Memory B cell (primary cell): Measurements from ENCODE around the gene CCDC71L.

ENCODE experiments used
- ATAC-seq: fragments of 150-1000 bp; cut with Tn5 transposase; 2 replicates; pipeline ENCODE4 v1.10.0; 2021; ENCODE audit warnings: low read depth, mild to moderate bottlenecking, moderate library complexity
- DNase-seq, 2 donors: peaks; one replicate each; pipeline ENCODE4 v3.0.0; 2022; ENCODE audit warnings: low spot score in 2 of 2
- H3K27ac Mint-ChIP-seq: one replicate; pipeline ENCODE4 v1.8.0; 2022; ENCODE audit warnings: mild to moderate bottlenecking, moderate library complexity, mixed read lengths
- H3K27me3 Mint-ChIP-seq: one replicate; pipeline ENCODE4 v1.8.0; 2022; ENCODE audit warnings: mixed read lengths
- H3K36me3 Mint-ChIP-seq: one replicate; pipeline ENCODE4 v1.8.0; 2022; ENCODE audit warnings: mild to moderate bottlenecking, mixed read lengths
- H3K4me1 Mint-ChIP-seq: one replicate; pipeline ENCODE4 v1.8.0; 2022; ENCODE audit warnings: mixed read lengths
- H3K4me3 Mint-ChIP-seq: one replicate; pipeline ENCODE4 v1.8.0; 2022; ENCODE audit warnings: mild to moderate bottlenecking, moderate library complexity, mixed read lengths
- H3K9me3 Mint-ChIP-seq: one replicate; pipeline ENCODE4 v1.8.0; 2022; ENCODE audit warnings: mixed read lengths

Gene CCDC71L

DNA sequence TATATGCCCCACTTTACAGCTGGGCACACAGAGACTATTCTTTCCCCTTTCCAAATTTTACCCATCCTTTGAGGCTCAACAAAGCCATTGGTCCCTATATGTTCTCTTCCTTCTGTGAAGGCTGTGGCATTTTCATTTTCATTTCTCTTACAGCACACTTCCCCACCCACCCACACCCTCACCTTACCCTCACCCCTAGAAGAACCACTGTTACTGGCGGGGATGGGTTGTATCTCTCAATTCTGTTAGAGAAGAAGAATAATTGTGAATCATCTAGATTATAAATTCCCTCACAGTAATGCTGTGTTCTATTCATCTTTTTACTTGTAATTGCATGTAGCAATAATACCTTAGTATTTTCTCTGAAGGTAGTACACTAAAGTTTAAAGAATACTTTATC lies 10.2 kb upstream of the CCDC71L start:
- Mint-ChIP-seq H3K27me3 (no peaks in the 10 kb centered on the region), H3K4me3 (no peak overlapping the region), H3K36me3 (no peaks in the 10 kb centered on the region), H3K4me1 (no peaks in the 10 kb centered on the region), H3K27ac (no peak overlapping the region), H3K9me3 (no peaks in the 10 kb centered on the region)
- no peak for ATAC-seq
- DNase-seq = no peak

DNA sequence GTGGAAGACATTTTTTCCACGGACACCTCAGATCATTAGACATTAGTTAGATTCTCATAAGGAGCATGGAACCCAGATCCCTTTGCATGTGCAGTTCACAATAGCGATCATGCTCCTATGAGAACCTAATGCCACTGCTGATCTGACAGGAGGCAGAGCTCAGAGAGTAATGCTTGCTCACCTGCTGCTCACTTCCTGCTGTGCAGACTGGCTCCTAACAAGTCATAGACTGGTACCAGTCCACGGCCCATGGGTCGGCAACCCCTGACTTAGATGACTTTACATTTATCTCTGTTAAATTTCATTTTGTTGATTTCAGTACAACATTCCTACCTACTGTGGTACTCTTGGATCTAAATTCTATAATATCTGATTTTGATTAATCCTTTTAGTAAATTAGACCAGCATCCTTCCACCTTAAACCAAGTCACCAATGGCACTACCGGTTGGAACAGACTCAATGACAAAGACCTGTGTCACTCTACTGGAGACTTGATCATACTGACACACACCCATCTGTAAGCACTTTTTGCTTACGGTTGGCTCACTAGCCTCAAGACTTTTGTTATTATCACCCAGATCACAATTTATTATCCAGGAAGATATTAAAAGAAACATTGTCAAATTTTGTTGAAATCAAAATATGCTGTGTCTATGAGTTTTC lies 8.0 kb upstream of the CCDC71L start:
- no peak overlapping the region for H3K27ac Mint-ChIP-seq
- no peaks in the 10 kb centered on the region for H3K36me3 Mint-ChIP-seq
- no peaks in the 10 kb centered on the region for H3K4me1 Mint-ChIP-seq
- no peak for ATAC-seq
- no peaks in the 10 kb centered on the region for H3K27me3 Mint-ChIP-seq
- no peak overlapping the region for H3K4me3 Mint-ChIP-seq
- no peak for DNase-seq
- H3K9me3 Mint-ChIP-seq = no peaks in the 10 kb centered on the region

DNA sequence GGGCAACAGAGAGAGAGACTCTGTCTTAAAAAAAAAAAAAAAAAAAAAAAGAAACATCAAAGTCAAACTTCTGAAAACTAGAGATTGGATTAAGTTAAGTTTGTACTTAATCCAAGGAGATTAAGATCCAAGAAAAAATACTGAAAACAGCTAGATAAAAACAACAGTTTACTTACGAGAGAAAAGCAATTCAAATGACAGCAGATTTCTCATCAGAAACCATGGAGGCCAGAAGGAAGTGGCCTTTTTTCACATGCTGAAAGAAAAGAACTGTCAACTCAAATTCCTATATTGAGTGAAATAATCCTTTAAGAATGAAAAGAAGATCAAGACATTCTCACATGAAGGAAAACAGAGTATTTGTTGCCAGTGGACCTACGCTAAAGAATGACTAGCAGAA lies 5.4 kb upstream of the CCDC71L start:
- DNase-seq (no peak), ATAC-seq (no peak)
- H3K36me3 Mint-ChIP-seq = no peaks in the 10 kb centered on the region
- no peaks in the 10 kb centered on the region for H3K27me3 Mint-ChIP-seq
- no peak overlapping the region for H3K4me3 Mint-ChIP-seq
- H3K9me3 Mint-ChIP-seq = no peaks in the 10 kb centered on the region
- no peak overlapping the region for H3K27ac Mint-ChIP-seq
- no peaks in the 10 kb centered on the region for H3K4me1 Mint-ChIP-seq

DNA sequence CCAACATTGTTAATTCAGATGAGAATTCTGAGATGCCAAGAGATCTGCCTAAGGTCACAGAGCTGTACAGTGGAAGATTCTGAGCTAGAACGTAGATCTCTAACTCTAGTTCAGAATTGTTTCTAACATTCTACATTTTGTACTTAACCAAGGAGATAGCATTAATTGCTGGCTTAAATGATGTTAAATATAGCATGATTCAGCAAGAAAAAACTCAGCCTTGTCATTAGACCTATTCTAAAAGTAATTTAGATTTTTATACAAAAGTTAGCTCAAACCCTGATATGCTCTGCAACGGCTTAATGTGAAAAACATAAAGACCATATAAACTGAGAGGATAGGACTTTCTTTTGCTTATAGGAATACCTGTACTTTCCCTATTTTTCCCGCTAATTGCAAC lies 3.4 kb upstream of the CCDC71L start:
- H3K36me3 Mint-ChIP-seq = no peaks in the 10 kb centered on the region
- DNase-seq = no peak
- H3K27me3 Mint-ChIP-seq = no peaks in the 10 kb centered on the region
- H3K4me3 Mint-ChIP-seq = no peak overlapping the region
- H3K4me1 Mint-ChIP-seq = peaks cover 6% of the 10 kb centered on the region
- no peaks in the 10 kb centered on the region for H3K9me3 Mint-ChIP-seq
- H3K27ac Mint-ChIP-seq = no peak overlapping the region
- ATAC-seq = no peak

DNA sequence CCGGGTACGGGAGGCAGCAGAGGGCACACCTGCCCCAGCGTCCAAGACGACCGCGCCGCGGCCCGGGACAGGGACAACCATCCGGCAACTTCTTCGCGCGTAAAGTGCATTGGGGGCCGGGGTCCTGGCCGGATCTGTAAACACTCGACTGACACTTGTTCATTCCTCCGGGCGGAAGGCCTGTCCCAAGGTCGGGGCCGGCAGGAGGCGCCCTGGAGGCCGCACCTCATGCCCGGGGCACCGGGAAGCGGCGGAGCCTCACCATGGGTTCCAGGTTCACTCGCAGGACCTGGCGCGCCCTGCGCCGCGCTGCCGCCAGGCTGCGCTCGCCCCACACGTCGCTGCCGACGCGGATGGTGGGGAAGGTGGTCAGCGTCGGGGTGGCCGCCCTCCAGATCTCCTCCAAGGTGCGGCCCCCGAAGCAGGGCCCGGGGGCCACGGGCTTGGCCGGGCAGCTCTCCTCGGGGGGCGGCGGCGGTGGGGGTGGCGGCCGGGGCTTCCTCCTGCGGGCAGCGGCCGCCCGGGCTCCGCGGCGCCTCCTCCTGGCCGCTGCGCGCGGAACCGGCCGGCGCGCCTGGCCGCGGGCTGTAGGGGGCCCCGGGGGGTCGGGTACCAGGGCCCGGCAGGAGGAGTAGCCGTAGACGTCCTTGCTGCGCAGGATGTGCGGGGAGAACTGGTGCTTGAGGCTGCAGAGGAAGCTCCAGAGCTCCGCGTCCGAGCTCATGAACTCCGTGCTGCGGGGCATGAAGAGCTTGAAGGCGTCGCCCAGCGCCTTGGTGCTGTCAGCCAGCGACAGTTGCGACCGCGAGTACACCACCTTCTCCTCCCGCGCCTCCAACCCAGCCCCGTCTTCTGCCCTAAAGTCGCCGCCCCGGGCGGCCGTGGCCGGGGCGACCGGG lies 746 bp downstream of the CCDC71L start:
- H3K9me3 Mint-ChIP-seq = no peaks in the 10 kb centered on the region
- H3K27ac Mint-ChIP-seq = peak overlapping the region; percentile 86
- DNase-seq = peak; percentile 77 to 78
- no peaks in the 10 kb centered on the region for H3K36me3 Mint-ChIP-seq
- peak; percentile 56 for ATAC-seq
- peak overlapping the region; percentile 84 for H3K4me3 Mint-ChIP-seq
- peaks cover 9% of the 10 kb centered on the region for H3K4me1 Mint-ChIP-seq
- H3K27me3 Mint-ChIP-seq = no peaks in the 10 kb centered on the region

DNA sequence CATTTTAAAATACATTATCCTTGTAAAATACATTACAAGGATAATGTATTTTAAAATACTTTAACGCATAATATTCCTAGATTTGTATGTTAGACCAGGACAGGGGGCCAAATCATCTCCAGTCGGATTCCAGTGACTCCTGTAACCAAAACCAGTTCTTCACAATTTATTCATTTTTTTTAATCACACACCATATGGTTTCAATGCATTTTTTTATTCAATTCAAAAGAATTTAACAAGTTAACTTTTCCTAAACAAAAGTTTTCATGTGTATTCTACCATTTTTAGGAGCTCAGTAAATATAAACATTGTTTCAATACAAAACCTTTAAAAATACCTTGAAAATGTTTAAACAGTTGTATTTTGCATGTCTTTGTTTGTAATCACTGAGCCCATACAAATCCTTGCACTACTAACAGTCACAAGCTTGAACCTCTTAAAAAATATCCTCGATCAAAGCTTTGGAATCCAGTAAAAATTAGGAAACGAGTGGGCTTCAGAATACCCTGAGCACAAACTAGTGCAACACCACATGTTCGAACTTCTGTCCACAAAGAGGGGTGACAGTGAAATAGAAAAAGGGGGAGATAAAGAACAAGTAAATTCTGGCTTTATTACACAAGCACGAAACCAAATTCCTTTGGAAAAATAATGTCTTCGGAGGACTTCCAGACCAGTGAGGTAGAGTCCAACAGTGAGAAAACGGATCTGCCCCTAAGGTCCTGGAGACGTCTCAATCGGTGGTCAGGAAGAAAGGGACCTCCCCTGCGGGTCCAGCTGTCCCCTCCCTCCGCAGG lies 1.6 kb downstream of the CCDC71L start:
- no peaks in the 10 kb centered on the region for H3K9me3 Mint-ChIP-seq
- no peak for ATAC-seq
- peak overlapping the region; percentile 84 for H3K4me3 Mint-ChIP-seq
- DNase-seq = no peak
- peaks cover 9% of the 10 kb centered on the region for H3K4me1 Mint-ChIP-seq
- no peaks in the 10 kb centered on the region for H3K36me3 Mint-ChIP-seq
- H3K27me3 Mint-ChIP-seq = no peaks in the 10 kb centered on the region
- H3K27ac Mint-ChIP-seq = peak overlapping the region; percentile 86

DNA sequence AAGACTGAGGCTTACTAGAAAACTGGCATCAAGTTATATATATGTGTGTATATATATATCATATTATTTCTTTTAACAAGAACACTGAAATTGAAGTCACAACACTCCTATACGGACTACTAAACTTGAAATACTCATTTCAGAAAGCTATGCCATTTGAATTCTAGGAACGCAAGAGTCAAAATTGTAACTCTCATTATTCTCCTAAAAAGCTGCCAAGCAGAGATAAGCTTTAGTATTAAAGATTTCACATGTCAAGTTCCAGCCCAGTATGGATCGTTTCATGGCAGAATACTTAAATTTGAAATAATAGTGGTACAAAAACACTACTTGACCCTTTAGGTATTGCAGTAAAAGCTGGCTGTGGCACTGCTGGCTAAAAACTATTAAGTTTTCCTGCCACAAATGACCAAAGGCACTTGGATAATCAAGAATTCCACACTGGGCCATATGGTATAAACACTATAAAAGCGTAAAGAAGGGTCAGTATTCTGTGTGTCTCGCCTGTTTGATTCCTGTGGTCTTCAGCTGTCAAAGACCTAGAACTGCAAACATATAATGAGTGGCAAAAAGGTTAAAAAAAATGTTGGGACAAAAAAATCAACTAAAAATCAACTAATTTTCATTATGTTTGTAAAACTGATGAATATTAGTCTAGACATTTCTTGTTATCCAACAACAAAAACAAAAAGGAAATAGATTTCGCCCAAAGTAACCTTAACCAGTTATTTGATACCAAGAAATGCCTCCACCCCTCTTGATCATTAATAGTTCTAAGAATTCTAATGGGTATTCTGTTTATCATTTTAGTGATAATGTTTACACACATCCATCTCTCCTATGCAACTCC lies 2.4 kb downstream of the CCDC71L start:
- Mint-ChIP-seq H3K9me3 (no peaks in the 10 kb centered on the region), H3K36me3 (no peaks in the 10 kb centered on the region), H3K27me3 (no peaks in the 10 kb centered on the region), H3K4me1 (peaks cover 9% of the 10 kb centered on the region), H3K4me3 (no peak overlapping the region), H3K27ac (no peak overlapping the region)
- DNase-seq (no peak), ATAC-seq (no peak)

DNA sequence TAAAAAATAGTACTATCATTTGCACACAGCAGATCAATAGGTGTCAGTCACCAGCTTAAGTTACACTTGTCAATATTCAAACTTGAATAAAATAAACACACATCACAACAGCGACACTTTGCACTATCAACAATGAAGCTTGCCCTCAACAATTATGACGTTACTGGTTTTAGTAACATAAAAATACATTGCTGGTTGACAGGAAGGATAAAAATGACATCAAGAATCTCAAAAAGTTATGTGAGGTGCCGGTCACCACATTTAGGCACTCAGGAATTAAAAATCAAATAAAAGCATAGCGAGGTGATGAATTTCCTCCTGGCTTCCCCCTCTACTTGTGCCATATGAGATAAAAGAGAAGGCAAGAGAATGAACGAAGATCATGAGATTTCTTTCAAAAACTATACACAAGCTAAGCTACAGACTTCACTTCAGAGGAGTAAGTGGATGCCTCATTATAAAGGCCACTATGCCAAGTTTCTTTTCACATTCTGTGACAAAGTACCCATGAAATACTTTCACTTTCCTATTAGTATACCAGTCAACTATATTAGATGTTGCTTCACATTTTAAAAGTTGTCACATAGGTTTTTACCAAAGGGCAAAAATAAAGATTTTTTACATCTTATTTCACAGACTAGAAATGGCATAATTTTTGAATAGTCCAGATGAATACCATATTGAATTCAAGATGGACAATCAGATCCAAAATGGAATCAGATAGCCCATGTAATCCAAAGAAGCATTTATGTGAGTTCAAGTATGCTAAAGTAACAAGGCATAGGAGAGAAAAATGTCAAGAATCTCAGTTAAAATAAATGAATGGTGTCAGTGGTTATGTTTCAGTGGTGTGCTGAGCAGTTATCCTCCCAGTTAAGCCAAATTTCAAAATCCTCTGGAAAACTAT lies 3.6 kb downstream of the CCDC71L start:
- Mint-ChIP-seq H3K27ac (peak overlapping the region; percentile 53), H3K27me3 (no peaks in the 10 kb centered on the region), H3K4me1 (peaks cover 9% of the 10 kb centered on the region), H3K9me3 (no peaks in the 10 kb centered on the region), H3K36me3 (no peaks in the 10 kb centered on the region), H3K4me3 (peak overlapping the region; percentile 41)
- no peak for ATAC-seq
- DNase-seq = no peak

DNA sequence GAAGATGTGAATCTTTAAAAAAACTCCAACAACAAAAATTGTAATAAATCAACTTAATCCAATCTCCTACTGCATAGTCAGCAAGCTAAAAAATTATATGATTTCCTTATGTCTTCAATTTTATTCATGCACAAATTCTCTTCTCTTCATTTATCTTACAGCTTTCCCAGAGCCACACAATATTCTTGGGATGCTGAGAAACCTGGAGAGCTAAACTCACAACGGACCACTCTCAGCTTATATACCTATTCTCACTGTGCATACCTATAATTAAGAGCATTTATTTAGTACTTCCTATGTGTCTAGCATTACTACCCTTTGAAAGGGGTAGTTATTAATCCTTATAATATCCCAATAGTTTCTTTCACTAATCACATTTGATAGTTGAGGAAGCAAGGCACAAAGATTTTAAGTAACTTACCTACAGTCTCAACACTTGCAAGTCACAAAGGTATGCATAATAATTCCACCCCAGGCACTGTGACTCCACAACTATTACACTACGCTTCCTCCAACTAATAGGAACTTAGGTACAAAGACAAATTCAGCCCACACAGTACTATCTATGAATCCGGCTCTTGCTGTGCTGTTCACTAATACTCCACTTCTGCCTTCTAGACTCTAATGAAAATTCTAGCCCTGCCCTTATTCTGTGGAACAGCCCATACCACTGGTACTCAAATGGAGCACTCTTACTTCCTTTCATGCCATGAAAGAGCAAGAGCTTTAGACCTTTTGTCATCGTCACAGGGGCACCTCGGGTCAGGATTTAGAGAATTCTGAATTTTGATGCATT lies 5.1 kb downstream of the CCDC71L start:
- DNase-seq (no peak), ATAC-seq (no peak)
- no peak overlapping the region for H3K27ac Mint-ChIP-seq
- H3K36me3 Mint-ChIP-seq = no peaks in the 10 kb centered on the region
- H3K9me3 Mint-ChIP-seq = no peaks in the 10 kb centered on the region
- H3K4me1 Mint-ChIP-seq = peaks cover 6% of the 10 kb centered on the region
- H3K4me3 Mint-ChIP-seq = no peak overlapping the region
- peaks cover 1% of the 10 kb centered on the region for H3K27me3 Mint-ChIP-seq

DNA sequence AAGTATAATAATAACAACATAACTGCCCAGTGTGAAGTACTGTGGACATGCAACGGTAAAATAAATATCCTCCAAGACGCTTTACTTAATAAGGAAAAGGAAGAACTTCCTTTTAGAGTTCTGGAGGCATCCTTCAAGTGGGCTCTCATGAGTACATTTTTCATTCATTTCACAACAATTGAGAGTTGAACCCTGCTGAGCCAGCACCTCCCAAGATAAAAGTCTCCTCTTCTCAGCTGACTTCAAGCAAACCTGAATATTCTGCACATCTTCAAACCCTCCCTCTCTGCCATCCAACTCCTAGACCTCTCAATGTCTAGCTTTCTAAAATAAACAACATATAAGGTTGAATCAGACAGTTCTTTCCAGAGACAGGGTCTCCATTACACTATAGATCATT lies 7.5 kb downstream of the CCDC71L start:
- ATAC-seq (no peak), DNase-seq (no peak)
- Mint-ChIP-seq H3K27me3 (peaks cover 3% of the 10 kb centered on the region), H3K9me3 (peaks cover 2% of the 10 kb centered on the region), H3K27ac (no peak overlapping the region), H3K4me1 (peaks cover 9% of the 10 kb centered on the region), H3K4me3 (no peak overlapping the region), H3K36me3 (peaks cover 2% of the 10 kb centered on the region)

DNA sequence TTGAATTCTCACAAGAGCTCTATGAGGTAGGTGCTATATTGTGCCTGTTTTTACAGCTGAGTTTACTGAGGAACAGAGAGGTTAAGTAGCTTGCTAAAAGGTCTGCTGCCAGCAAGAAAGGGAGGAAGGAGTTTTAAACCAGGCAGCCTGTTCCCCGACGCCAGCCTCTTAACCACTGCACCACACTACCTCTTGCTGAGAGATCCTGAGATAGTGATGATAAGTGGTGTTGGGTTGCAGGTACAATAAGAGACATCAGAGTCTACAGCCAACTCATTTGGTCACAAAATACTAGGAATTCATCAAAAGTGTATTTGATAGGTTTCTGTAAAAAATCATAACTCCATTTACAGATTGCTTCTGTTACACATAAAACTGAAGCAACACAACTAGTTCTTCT lies 8.0 kb downstream of the CCDC71L start:
- DNase-seq (no peak), ATAC-seq (no peak)
- peaks cover 2% of the 10 kb centered on the region for H3K9me3 Mint-ChIP-seq
- H3K4me1 Mint-ChIP-seq = peaks cover 9% of the 10 kb centered on the region
- peaks cover 3% of the 10 kb centered on the region for H3K27me3 Mint-ChIP-seq
- H3K4me3 Mint-ChIP-seq = no peak overlapping the region
- no peak overlapping the region for H3K27ac Mint-ChIP-seq
- H3K36me3 Mint-ChIP-seq = peaks cover 2% of the 10 kb centered on the region

DNA sequence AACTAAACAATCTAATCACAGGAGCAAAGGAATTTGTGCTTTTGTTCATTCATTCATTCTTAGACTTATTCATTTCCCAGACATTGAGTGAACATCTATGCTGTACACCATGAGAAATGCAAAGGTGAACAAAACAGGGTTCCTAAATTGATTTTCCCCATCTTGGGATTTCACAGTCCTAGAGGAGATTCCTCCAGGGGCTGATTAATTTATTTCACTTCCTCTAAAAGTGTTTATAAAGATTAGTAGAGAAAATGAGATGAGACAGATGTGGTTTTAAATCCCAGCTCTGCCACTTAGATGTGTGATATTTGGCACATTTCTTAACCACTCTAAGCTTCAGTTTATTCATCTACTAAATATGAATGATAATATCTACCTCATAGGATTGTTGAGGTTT lies 8.9 kb downstream of the CCDC71L start:
- no peak for ATAC-seq
- peaks cover 6% of the 10 kb centered on the region for H3K4me1 Mint-ChIP-seq
- no peak for DNase-seq
- H3K9me3 Mint-ChIP-seq = peaks cover 2% of the 10 kb centered on the region
- H3K27ac Mint-ChIP-seq = no peak overlapping the region
- peaks cover 3% of the 10 kb centered on the region for H3K27me3 Mint-ChIP-seq
- H3K4me3 Mint-ChIP-seq = no peak overlapping the region
- H3K36me3 Mint-ChIP-seq = peaks cover 2% of the 10 kb centered on the region
